Mesenchymal stem cell (in vitro differentiated cells and primary cell): ENCODE results near the gene NOL6.
"Not testable (repeated sequence)": the region's sequence is repeated elsewhere in the genome, so short reads cannot be mapped to it uniquely, and the experiment has no call there.

Source experiments
- DNase-seq: peaks from one replicate; pipeline ENCODE4 v3.0.0-alpha.2; 2013
- H2AFZ ChIP-seq: one replicate; pipeline ENCODE4 v1.6.1; 2013; ENCODE audit warnings: low read depth, mild to moderate bottlenecking, control low read depth, inconsistent platforms, low read length, moderate library complexity
- H2AK5ac ChIP-seq: 2 replicates; pipeline ENCODE4 v1.6.1; 2013; ENCODE audit warnings: low read length, moderate library complexity, mild to moderate bottlenecking, inconsistent platforms; ENCODE audit not compliant: severe bottlenecking
- H2BK120ac ChIP-seq: one replicate; pipeline ENCODE4 v1.6.1; 2013; ENCODE audit warnings: low read depth, mild to moderate bottlenecking, inconsistent platforms, low read length, moderate library complexity
- H2BK12ac ChIP-seq, 2 experiments: one replicate each; pipeline ENCODE4 v1.6.1; 2013; ENCODE audit warnings: inconsistent platforms in 2 of 2, low read length in 2 of 2, mild to moderate bottlenecking in 2 of 2, moderate library complexity in 2 of 2, control low read depth in 1 of 2
- H2BK15ac ChIP-seq: one replicate; pipeline ENCODE4 v1.6.1; 2013; ENCODE audit warnings: mild to moderate bottlenecking, low read depth, inconsistent platforms; ENCODE audit not compliant: poor library complexity, severe bottlenecking
- H2BK5ac ChIP-seq: 2 replicates; pipeline ENCODE4 v1.6.1; 2013; ENCODE audit warnings: low read depth, mild to moderate bottlenecking, low read length, control low read depth, inconsistent platforms; ENCODE audit not compliant: poor library complexity, severe bottlenecking
- H3K14ac ChIP-seq, 2 experiments: one replicate each; pipeline ENCODE4 v1.6.1; 2013; ENCODE audit warnings: inconsistent platforms in 2 of 2, low read length in 2 of 2, control low read depth in 1 of 2, mild to moderate bottlenecking in 1 of 2, moderate library complexity in 1 of 2
- H3K18ac ChIP-seq, 2 experiments: one replicate each; pipeline ENCODE4 v1.6.1; 2013; ENCODE audit warnings: inconsistent platforms in 2 of 2, low read length in 2 of 2, control low read depth in 1 of 2, low read depth in 1 of 2, mild to moderate bottlenecking in 1 of 2
- H3K23ac ChIP-seq, 2 experiments: one replicate each; pipeline ENCODE4 v1.6.1; 2013; ENCODE audit warnings: inconsistent platforms in 2 of 2, low read length in 2 of 2, mild to moderate bottlenecking in 2 of 2, moderate library complexity in 2 of 2, control low read depth in 1 of 2
- H3K27ac ChIP-seq: 2 replicates; pipeline ENCODE4 v1.5.1; 2013; ENCODE audit warnings: mild to moderate bottlenecking, moderate library complexity, low read length, control low read depth, inconsistent platforms; ENCODE audit not compliant: poor library complexity, severe bottlenecking
- H3K27me3 ChIP-seq, 2 experiments: 2 replicates each; pipeline versions ENCODE4 v1.6.1 to v1.7.0; 2013; ENCODE audit warnings: low read length in 2 of 2, mild to moderate bottlenecking in 2 of 2, moderate library complexity in 2 of 2, control low read depth in 1 of 2, inconsistent platforms in 1 of 2; ENCODE audit not compliant: control insufficient read depth in 1 of 2, insufficient read depth in 1 of 2
- H3K36me3 ChIP-seq, 2 experiments: 2 replicates each; pipeline versions ENCODE4 v1.6.1 to v1.7.0; 2013; ENCODE audit warnings: low read length in 2 of 2, control low read depth in 1 of 2, inconsistent platforms in 1 of 2, low read depth in 1 of 2, mild to moderate bottlenecking in 1 of 2; ENCODE audit not compliant: insufficient read depth in 2 of 2, control insufficient read depth in 1 of 2
- H3K4ac ChIP-seq, 2 experiments: one replicate each; pipeline ENCODE4 v1.6.1; 2013; ENCODE audit warnings: inconsistent platforms in 2 of 2, low read length in 2 of 2, mild to moderate bottlenecking in 2 of 2, moderate library complexity in 2 of 2, control low read depth in 1 of 2, low read depth in 1 of 2
- H3K4me1 ChIP-seq: 2 replicates; pipeline ENCODE4 v1.6.1; 2013; ENCODE audit warnings: low read depth, low read length, control low read depth; ENCODE audit not compliant: control insufficient read depth, insufficient read depth
- H3K4me2 ChIP-seq: 2 replicates; pipeline ENCODE4 v1.6.1; 2013; ENCODE audit warnings: low read length, mild to moderate bottlenecking, inconsistent platforms; ENCODE audit not compliant: poor library complexity, severe bottlenecking
- H3K4me3 ChIP-seq, 2 experiments: 2 replicates each; pipeline versions ENCODE4 v1.5.1 to v1.7.0; 2013; ENCODE audit warnings: low read length in 2 of 2, mild to moderate bottlenecking in 2 of 2, control low read depth in 1 of 2, low read depth in 1 of 2; ENCODE audit not compliant: insufficient read depth in 1 of 2
- H3K79me1 ChIP-seq: replicated peaks from 2 replicates; pipeline ENCODE4 v1.6.1; 2013; ENCODE audit warnings: mild to moderate bottlenecking, control low read depth, low read length, inconsistent platforms; ENCODE audit not compliant: poor library complexity, severe bottlenecking
- H3K9ac ChIP-seq: 2 replicates; pipeline ENCODE4 v1.7.0; 2013; ENCODE audit warnings: mild to moderate bottlenecking, low read length, moderate library complexity
- H3K9me3 ChIP-seq: 2 replicates; pipeline ENCODE4 v1.7.0; 2013; ENCODE audit warnings: mild to moderate bottlenecking, low read length; ENCODE audit not compliant: control insufficient read depth
- H4K8ac ChIP-seq: one replicate; pipeline ENCODE4 v1.6.1; 2013; ENCODE audit warnings: inconsistent platforms, mild to moderate bottlenecking, low read length, moderate library complexity
- H4K91ac ChIP-seq: one replicate; pipeline ENCODE4 v1.6.1; 2013; ENCODE audit warnings: mild to moderate bottlenecking, low read length, inconsistent platforms
- WGBS: methylation state at CpG from one replicate; pipeline ENCODE4 v1.1.7; 2013; ENCODE audit warnings: mixed read lengths; 5-methylcytosine and 5-hydroxymethylcytosine counted together

The NOL6 gene

GRCh38 chr9:33424492-33424891, 49.2 kb downstream of the NOL6 start:
- H3K4me1 ChIP-seq, H3K9me3 ChIP-seq, H2AFZ ChIP-seq, DNase-seq, H3K27ac ChIP-seq, H3K4ac ChIP-seq, H3K14ac ChIP-seq, H2BK120ac ChIP-seq, H3K4me3 ChIP-seq, H3K23ac ChIP-seq, H3K79me1 ChIP-seq, H2BK5ac ChIP-seq, H3K36me3 ChIP-seq, H2AK5ac ChIP-seq, H3K4me2 ChIP-seq, H2BK15ac ChIP-seq, H3K18ac ChIP-seq, H4K91ac ChIP-seq, H4K8ac ChIP-seq, H2BK12ac ChIP-seq, H3K9ac ChIP-seq: not testable (repeated sequence)
- H3K27me3 ChIP-seq, result peaks cover 10 to 15% of the 10 kb centered on the region in 2 experiments
- no CpG with 5 or more reads among the region's 6 CpGs for WGBS

DNA sequence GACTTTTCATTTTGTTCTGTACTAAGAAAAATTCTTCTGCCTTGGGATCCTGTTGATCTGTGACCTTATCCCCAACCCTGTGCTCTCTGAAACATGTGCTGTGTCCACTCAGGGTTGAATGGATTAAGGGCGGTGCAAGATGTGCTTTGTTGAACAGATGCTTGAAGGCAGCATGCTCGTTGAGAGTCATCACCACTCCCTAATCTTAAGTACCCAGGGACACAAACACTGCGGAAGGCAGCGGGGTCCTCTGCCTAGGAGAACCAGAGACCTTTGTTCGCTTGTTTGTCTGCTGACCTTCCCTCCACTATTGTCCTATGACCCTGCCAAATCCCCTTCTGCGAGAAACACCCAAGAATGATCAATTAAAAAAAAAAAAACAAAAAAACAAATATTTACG, 49.7 kb downstream of the NOL6 start:
- H3K79me1 ChIP-seq, H2BK15ac ChIP-seq, H3K4me2 ChIP-seq, H3K4me3 ChIP-seq, H3K4ac ChIP-seq, DNase-seq, H2BK12ac ChIP-seq, H4K91ac ChIP-seq, H3K18ac ChIP-seq, H2BK120ac ChIP-seq, H3K14ac ChIP-seq, H3K9ac ChIP-seq, H4K8ac ChIP-seq, H2AFZ ChIP-seq, H2AK5ac ChIP-seq, H3K27ac ChIP-seq, H2BK5ac ChIP-seq, H3K4me1 ChIP-seq, H3K9me3 ChIP-seq, H3K23ac ChIP-seq, H3K36me3 ChIP-seq: not testable (repeated sequence)
- H3K27me3 ChIP-seq, result peaks cover 10 to 15% of the 10 kb centered on the region in 2 experiments
- WGBS, result no CpG with 5 or more reads among the region's 7 CpGs

DNA sequence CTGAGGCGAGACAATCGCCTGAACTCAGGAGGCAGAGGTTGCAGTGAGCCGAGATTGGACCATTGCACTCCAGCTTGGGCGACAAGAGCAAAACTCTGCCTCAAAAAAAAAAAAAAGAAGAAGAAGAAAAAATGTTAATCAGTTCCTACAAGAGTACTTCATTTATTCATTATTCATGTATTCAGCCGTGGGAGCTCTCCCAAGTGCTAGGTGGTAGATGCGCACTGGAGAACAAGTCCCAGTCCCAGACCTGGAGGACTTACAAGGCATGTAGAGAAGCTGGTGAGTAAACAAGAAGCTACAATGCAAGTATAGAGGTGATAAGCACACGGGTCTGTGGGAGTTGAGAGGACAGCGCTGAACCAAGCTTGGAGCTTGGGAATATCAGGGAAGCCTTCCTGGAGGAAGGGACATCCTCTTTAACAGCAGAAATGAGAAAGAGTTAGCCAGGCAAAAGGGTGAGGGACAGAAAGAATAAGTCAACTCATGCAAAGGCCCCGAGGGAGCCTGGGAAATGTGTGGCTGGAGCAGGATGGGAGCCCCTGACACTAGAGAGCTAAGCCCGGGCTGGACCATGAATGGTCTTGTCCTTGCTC, 53.9 kb downstream of the NOL6 start:
- Histone ChIP-seq H3K18ac (no peak overlapping the region), H2BK5ac (no peak overlapping the region), H3K23ac (no peak overlapping the region), H2BK12ac (no peak overlapping the region), H3K27me3 (peaks cover 21 to 50% of the 10 kb centered on the region in 2 experiments), H3K79me1 (no peaks in the 10 kb centered on the region), H3K9ac (no peak overlapping the region), H3K36me3 (no peaks in the 10 kb centered on the region), H3K4me3 (no peak overlapping the region), H2BK15ac (no peak overlapping the region), H3K14ac (no peak overlapping the region), H4K8ac (no peak overlapping the region), H3K27ac (no peak overlapping the region), H3K9me3 (no peaks in the 10 kb centered on the region), H3K4me2 (no peak overlapping the region), H3K4ac (no peak overlapping the region), H2BK120ac (no peak overlapping the region), H2AFZ (no peak overlapping the region), H3K4me1 (peaks cover 7% of the 10 kb centered on the region), H4K91ac (no peak overlapping the region), H2AK5ac (no peak overlapping the region)
- WGBS, result 59% methylated on average over 6 of the region's 10 CpGs
- no peak for DNase-seq

DNA sequence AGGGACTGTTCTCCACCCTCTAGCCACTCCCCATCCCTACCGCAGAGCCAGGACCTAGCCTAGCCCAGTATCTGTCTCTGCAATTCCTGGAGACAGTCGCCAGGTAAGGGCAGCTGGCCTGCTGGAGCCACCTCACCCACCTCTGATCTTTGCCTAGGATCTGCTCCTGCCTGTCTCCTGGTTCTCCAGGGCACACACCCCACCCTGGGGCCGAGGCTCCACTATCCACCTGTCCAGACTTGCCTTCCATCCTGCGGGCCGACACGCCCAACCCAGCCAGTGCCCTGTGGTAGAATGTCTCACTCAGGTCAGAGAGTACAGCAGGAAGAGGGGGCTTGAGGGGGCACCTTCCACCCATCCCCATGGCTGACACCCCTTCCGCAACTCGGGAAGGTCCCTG, 55.6 kb downstream of the NOL6 start:
- Histone ChIP-seq H3K9me3 (no peaks in the 10 kb centered on the region), H4K8ac (no peak overlapping the region), H2BK12ac (no peak overlapping the region), H3K4ac (no peak overlapping the region), H3K23ac (no peak overlapping the region), H2AK5ac (no peak overlapping the region), H3K14ac (no peak overlapping the region), H3K4me3 (no peak overlapping the region), H3K4me1 (peaks cover 10% of the 10 kb centered on the region), H2BK120ac (no peak overlapping the region), H3K36me3 (no peaks in the 10 kb centered on the region), H2BK15ac (no peak overlapping the region), H3K27ac (no peak overlapping the region), H3K4me2 (no peak overlapping the region), H3K79me1 (no peaks in the 10 kb centered on the region), H3K9ac (no peak overlapping the region), H4K91ac (no peak overlapping the region), H2AFZ (no peak overlapping the region), H3K27me3 (peaks cover 24 to 51% of the 10 kb centered on the region in 2 experiments), H3K18ac (no peak overlapping the region), H2BK5ac (no peak overlapping the region)
- 80% methylated on average over 2 of the region's 8 CpGs for WGBS
- no peak for DNase-seq
